Tongue (tissue), 2 donors: Measurements from ENCODE around the gene MAN1A1. TPM values are rescaled to one million over a fixed set of nuclear protein-coding genes. Genes with fewer than 3 reads are reported as not detected.
"Not testable (repeated sequence)": the region's sequence is repeated elsewhere in the genome, so short reads cannot be mapped to it uniquely, and the experiment has no call there.

ENCODE experiments used
- DNase-seq: peaks from one replicate; pipeline ENCODE4 v3.0.0-alpha.2; 2015
- total RNA-seq: library from RNA; depleted of rRNA; stranded (reverse); fragments of >200 nt; gene quantifications from one replicate; pipeline ENCODE4 v1.2.3, GENCODE V29; 2014

MAN1A1 gene
- total RNA-seq, 1 donor from 2014 or later, result 135 TPM

DNA sequence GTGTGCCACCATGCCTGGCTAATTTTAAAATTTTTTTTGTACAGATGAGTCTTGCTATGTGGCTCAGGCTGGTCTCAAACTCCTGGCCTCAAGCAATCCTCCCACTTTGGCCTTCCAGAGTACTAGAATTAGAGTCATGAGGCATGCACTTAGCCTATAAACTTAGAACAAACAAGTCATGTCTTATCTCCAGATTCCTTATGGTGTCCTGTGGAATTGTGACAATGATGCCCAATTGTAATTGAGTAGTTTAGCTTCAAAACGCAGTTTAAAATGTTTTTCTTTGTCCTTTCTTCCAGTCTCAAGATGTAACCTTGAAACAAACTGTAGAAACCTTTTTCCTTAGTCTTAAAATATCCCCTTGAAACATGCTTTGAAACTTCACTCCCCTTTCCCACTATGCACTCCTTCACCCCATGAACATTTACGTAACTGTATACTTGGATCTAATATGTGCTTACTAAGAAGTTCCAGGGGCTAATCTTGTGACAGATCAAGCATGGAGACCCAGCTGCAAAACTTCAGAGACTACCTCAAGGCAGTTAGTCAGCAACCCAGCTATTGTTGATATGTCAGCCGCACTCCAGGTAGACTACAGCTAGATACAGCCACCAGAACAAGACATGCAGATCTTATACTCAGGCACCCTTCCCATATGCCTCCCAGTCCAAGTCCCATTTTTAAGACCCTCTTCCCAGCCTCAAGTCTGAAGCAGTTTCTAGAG, 46.2 kb downstream of the MAN1A1 start:
- DNase-seq, result no peak

DNA sequence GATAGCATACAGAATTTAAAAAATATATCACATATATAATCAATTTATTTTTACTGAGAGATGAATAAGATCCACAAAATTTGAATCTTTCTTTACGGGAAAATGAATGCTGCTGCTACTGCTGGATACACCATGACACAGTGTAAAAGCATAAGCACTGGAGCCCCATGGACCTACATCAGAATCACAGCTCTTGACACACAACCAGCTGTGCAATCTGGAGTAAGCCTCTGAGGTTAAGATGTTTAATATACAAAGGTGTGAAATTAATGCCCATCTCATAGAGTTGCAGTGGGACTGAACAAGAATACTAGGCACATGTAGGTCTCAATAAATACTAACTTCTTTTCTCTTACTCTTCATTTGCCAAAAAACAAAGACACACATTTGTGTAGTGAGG, 48.1 kb downstream of the MAN1A1 start:
- DNase-seq, result no peak

DNA sequence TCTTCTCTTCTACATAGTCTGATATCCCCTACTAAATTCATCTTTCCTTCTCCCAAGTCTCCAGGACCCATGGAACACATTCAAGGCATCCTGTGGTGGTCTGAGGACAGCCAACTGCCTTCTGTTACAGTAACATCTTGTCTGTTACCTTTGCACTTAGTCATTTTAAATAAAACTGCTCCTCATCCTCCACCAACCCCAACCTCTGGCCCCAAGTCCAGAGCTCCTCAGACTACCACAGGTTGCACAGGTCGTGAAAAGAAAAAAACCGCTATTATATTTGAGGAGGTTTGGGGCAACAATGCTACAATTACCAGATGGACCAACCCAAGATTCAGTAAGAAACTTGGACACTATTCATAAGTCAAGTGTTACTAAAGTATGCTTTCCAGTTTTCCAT, 49.9 kb downstream of the MAN1A1 start:
- no peak for DNase-seq

DNA sequence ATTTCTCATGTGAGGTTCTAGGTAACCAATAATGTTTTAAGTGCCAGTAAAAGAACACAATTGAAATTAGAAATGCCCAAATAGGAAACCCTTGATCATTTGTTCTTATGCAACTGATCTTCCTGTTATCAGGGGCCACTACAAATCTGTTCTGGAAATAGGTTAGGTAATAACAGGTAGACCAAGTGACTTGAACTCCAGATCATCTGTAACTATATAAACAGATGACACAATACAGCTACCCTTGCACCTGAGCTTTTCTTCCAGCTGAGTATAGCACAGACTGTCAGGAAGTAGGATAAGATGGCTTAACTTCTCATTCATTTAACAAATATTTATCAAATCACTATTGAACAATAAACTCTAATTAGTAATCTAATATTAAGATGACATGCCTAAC, 52.5 kb downstream of the MAN1A1 start:
- DNase-seq, result no peak

DNA sequence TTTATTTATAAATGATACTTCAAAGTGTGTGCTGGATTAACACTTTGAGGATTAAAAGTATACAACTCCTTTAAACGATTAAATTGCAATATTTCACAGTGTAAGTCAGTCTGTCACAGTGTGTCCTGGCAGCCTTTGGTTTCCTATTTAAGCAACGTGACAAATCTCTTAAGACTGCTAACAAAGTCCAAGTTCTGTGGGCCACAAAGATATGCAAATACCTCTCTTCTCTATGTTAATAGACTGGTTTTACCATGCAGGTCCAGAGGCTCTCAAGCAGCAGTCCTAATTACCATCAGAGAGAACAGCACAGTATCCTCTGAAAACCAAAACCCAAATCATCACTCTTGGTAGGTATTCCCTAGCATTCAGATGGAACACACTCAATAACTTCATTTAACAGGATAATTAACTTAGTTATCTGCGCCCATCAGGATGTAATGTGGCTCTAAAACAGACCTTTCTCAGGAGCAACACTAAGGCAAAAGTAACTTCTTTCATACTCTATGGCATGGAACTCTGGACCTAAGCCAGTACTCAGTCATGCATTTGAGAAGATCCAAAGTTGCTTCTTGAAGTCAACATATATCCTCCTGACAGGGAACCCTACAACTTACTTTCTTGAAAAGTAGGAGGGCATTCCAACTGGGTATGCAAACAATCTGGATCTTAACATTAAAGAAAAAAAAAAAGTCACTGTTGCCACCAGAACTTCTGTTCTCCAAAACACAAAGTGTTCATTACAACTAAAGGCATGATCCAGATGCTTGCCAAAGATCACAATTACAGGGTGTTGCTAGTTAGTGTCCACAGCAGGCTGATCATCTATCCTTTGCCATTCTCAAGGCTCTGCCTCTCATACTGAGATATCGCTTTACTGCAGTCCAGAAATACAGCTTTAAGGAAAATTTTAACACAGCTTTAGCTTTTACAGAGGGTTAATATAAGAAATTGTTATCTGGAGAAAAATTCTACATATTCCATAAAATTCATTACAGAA, 53.2 kb downstream of the MAN1A1 start:
- no peak for DNase-seq

DNA sequence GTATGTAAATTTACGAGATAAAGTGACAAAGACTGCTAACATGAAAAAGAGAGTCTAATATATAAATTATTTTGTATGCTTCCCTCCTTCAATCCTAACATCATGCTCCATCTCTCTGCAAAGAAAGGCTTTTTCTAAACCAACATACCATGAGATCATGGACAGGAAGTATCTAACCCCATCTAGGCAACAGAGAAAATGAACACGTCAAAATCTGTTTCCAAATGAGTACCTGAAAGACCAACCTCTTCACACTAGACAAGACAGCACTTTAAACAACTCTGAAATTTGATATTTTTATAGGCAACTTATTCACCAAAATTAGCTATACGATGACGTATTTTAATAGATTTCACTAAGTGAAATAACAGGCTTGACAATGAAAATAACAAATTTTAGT, 54.6 kb downstream of the MAN1A1 start:
- no peak for DNase-seq

DNA sequence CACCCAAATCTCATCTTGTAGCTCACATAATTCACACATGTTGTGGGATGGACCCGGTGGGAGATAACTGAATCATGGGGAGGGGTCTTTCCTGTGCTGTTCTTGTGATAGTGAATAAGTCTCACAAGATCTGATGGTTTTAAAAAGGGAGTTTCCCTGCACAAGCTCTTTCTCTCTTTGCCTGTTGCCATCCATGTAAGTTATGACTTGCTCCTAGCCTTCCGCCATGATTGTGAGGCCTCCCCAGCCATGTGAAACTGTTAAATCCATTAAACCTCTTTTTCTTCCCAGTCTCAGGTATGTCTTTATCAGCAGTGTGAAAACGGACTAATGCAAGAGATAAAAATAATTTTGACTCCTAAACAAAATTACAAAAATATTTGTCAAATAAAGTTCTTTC, 58.5 kb downstream of the MAN1A1 start:
- not testable (repeated sequence) for DNase-seq

DNA sequence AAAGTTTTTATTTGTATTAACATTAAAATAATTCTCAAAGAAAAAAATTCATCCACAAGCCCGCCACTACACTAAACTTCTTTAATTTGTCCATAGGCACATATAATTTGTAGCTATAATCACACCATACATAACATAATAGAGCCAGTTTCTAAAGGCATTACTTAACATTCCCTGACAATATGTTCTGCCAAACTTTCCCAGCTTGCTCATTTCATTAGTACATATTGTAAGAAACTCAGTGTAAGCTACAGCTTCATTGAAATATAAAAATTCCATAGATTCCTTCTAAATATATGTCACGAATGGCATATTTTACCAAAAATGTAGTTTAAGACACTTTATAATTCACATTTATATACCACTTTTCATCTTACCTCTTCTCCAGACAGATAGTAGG, 59.3 kb downstream of the MAN1A1 start:
- no peak for DNase-seq

DNA sequence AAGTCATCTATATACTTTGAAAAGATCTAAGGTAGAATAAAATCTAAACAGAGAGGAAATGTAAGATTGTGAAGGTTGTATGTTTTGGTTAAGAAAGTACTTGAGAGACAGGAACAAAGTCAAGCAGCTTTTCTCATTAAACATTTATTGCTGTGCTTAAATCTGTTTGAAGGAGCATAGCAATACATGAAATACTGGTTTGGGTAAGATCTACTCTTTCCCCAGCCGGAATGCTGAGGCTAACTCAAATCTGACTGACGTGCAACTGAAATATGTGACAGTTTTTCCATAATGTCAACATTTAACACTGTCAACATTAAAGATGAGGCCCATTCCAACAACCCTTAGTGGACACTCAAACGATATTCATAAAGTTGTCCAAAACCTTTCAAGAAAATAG, 59.9 kb downstream of the MAN1A1 start:
- DNase-seq, result no peak

DNA sequence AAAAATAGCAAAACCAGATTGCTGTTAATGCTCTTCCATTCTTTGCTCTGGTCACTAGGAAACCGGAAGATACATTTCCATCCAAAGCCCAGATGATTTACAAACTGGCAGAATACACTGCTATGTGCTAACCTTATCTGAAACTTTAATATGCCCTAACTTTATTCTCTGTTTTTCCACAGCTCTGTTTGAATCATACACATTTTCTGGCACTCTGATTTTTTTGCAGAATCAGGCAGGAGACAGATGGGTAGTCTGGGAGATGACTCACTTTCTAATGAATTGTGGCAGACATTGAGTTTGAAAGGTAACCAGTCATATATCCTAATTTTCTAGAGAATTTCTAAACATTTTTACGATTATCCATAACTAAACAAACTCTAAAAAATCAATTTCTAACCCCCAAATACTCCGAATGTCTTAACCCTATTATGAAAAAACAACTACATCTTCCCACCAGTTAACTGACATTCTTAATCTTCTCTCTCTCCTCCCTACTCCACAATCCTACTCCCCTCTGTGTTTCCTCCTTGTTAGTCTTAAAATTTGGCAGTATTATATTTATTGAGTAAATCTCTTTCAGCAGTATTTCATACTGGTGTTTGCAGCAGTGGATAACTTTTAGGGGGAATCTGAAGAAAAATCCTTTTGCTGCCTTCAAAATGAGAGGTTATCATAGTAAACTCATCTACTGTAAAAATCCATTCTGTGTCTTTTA, 63.5 kb downstream of the MAN1A1 start:
- DNase-seq, result no peak

DNA sequence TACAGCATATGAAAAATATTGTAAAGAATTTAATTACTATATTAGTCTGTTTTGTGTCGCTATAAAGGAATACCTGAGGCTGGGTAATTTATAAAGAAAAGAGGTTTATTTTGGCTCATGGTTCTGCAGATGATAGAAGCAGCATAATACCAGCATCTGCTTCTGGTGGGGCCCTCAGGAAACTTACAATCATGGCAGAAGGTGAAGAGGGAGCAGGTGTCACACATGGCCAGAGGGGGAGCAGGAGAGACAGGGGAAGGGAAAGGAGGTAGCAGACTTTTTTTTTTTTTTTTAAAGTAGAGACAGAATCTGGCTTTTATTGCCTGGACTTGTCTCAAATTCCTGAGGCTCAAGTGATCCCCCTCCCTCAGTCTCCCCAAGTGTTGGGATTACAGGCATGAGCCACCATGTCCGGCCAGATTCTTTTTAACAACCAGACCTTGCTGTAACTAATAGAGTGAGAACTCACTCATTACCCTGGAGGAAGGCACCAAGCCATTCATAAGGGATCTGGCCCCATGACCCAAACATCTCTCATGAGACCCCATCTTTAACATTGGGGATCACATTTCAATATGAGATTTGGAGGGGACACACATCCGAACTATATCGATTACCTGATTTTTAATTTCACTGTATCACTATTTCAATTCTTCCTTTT, 64.6 kb downstream of the MAN1A1 start:
- no peak for DNase-seq

DNA sequence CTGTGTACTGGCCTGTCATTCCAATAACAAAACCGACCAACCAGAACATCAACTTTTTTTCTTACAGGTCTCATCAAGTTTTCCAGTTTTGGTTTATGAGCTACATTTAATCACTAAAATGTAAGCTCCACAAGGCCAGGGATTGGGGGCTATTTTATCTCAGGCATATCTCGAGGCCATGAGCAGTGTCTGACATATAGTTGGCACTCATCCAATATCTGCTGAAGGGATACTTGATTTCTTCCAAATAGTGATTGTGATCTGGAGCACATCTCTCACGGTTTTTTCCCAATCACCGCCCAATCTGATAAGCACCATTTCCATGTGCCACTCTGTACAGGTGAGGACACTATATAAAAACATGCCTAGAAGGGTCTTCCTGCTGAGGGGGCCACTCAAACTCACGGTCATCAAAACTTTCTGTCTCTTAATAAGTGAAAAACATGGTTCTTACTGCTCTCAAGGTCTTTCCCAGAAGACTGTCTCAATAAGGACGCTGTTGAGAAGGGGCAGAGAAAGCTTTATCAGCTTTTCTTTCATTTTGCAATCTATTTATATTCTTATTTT, 65.5 kb downstream of the MAN1A1 start:
- no peak for DNase-seq

DNA sequence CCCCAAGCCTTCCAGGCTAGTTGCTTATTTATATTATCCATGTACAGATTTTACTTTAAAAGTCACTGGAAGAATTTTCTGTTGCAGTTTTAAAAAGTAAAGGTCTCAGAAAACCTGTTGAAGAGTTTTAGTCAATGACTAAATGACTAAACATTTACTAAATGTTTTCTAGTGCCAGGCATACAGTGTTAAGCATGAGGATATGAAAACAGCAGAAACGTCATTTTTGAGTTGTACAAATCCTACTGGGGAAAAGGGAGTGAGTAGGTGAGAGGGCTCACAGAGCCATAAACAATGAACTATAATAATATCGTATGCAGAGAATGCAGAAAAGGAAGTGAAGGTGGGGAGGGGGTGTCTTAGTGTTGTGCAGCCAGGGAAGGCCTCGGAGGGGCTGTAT, 66.3 kb downstream of the MAN1A1 start:
- no peak for DNase-seq

DNA sequence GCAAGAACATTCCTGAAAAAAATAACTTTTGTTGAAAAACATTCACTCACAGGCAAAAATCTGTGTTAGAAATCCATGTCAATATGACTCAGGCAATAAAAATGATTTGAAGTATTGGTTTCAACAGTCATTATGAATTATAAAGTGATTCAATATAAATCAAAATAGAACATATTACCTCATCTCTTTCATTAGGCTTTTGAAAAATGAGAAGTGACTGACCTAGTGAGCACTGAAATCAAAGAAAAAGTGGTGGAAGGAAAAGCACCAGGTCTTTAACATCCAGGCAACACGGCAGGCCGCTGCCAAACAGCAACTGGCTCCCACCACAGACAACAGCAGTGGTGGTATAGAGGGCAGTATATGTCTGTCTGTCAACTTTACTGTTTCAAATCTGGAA, 68.9 kb downstream of the MAN1A1 start:
- no peak for DNase-seq

DNA sequence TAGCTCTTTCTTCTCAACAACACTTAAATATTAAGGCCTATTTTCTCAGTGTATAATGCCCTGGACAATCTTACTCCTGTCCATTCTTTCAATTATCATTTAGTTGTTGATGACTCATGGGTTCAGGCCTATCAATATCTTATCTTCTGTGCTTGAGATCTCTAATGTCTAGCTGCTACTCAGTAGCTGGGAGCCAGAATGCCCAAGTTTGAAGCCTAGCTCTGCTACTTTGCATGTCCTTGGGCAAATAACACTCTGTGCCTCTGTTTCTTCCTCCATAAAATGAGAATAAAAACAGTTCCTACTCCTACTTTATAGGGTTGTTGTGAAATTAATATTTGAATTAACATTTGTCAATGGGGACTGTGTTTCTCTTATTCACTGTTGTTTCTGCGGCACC, 69.5 kb downstream of the MAN1A1 start:
- no peak for DNase-seq

DNA sequence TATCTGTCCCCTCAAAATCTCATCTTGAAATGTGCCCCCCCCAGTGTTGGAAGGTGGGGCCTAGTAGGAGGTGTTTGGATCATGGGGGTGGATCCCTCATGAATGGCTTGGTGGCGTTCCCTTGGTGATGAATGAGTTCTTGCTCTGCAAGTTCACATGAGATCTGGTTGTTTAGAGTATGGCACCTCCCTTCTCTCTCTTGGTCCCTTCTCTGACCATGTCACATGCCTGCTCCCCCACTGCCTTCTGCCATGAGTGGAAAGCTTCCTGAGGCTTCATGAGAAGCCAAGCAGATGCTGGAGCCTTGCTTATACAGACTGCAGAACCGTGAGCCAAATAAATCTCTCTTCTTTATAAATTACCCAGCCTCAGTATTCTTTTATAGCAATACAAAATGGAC, 70.9 kb downstream of the MAN1A1 start:
- DNase-seq, result no peak

DNA sequence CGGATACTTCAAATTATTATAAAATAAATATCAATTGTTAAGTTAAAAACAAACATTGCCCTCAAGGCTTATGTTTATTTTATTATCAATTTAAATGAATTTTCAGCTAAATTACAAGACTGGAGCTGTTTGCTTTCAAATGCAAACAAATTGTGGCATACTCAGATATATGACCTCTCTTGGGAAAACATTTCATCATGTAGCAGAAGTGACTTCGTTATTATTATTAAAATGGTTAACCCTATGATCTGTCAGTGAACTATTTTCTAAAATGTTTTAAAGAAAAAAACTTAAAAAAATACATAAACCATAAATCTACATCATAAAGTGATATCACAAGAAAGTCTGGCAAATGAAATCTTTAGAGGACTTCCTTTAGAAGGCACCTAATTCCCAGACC, 72.5 kb downstream of the MAN1A1 start:
- no peak for DNase-seq

DNA sequence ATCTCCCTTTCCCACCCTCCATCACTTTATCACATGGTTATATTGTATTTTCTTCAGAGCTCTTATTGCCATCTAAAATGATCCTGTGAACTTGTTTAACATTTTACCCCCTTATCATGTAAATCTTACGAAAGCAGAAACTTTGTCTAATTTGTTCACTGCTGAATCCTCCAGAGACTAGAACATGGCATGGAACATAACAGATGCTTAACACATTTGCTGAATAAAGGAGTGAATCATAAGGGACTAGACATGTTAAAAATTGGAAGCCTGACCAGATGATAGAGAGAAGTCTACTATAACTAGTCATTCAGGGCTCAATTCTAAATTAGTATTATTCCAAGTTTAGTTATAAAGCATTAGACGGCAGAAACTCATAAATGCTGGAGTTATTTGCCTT, 73.3 kb downstream of the MAN1A1 start:
- no peak for DNase-seq

DNA sequence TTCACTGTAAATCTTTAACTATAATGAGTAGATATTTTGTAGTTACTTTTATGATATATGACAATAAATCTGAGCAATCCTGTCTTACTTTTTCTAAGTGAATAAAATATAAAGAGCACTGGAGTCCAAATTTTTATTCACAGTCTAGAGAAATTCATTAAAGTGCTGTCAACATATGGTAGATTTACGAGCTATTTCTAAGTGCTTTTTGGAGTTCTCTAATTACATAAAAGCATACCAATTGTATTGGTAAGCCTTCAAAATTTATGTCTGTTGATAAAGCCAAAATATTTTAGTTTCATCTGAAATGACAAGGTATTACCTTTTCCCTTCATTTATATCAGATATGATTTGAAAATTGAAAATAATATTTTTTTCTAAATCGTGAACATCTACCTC, 75.4 kb downstream of the MAN1A1 start:
- DNase-seq, result no peak

DNA sequence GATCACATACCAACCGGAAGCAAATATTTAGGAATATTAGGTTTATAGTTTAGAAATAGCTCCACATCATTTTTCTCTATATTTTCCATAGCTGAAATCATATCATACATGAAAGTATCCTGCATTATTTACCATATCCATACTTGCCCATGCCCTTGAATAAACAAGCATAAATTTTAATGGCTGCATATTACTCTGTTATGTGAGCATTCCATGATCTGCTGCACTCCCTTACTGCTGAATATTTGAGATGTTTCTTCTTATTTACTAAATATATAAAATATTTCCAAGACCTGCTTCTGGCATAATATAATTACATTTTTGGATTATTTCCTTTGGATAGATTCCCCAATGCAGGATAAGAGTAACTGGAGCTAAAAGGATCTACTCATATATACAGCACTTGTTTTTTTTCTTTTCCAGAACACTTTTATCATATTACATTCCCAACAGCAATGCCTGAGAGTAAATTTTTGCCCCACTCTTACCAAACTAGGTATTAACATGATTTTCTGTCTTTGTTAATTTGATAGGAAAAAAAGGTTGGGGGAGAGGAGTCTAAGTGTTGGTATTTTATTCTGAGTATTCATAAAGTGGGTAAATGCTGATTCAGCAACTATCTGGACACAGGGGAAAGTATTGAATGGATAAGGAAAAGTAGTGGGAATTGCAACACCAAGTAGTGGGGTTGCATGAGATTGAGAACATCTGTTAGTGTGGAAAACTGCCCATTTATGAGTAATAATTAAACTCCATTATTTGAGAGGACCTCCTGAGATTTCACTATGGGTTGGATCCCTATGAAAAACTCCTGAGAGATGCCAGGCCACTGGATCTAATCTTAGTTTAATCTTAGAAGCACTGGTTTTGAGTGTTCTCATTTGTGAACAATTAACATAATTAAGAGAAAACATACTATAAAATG, 76.0 kb downstream of the MAN1A1 start:
- no peak for DNase-seq

DNA sequence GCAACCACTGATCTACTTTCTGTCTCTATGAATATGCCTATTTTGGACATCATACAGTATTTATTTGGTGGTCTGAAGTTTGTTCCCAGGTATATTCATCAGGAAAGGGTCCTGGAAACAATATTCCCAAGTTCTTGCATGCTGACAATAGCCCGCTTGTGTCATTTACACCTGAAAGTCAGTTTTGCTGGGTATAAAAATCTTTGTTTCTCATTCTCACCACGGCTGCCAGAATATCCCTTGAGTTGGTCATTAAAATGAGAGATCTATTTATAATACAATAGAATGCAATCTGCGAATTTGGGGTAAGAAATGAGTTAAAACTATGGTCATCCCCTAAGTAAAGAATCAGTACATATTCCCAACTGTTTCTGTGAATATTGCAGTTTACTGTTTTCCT, 79.0 kb downstream of the MAN1A1 start:
- DNase-seq, result no peak
